SH-SY5Y (cell line): ENCODE results near the gene EML1.
A peak's percentile ranks its signal among the peaks of the same experiment; 100 is the strongest.

Experiments
- GATA2 ChIP-seq: IDR thresholded peaks from 2 replicates; pipeline ENCODE4 v1.6.1; 2011; ENCODE audit warnings: mild to moderate bottlenecking, low read depth, low read length
- GATA3 ChIP-seq: IDR thresholded peaks from 2 replicates; pipeline ENCODE4 v1.6.1; 2011; ENCODE audit warnings: low read depth, mild to moderate bottlenecking, low read length, moderate library complexity

The EML1 gene

GRCh38 chr14:99812892-99813291 is 19.7 kb downstream of the EML1 start:
- TF ChIP-seq GATA2 (no peak), GATA3 (no peak)

GRCh38 chr14:99815696-99816095 is 22.5 kb downstream of the EML1 start:
- no peak for TF ChIP-seq GATA2
- no peak for TF ChIP-seq GATA3

- TF ChIP-seq GATA2, result no peak
- no peak for TF ChIP-seq GATA3
These were observed 23.0 kb downstream of the EML1 start for GRCh38 chr14:99816217-99816616.

DNA sequence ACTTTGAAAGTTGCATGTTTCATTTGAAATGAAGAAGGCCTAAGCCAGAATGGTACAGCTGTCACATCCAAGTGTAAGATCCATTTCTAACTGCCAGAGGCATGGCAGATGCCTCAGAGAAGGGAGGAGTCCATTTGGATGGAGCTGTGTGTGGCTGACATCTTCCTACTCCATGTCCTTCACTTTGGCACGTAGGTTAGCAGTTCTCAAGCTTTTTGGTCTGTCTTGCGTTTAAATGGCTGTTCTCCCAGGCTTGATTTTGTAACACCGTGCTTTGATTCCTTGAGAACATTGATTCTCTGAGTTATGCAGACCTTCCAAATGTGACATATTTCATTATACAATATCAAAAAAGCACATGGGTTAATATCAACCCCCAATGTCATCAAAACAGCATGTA is 23.4 kb downstream of the EML1 start:
- TF ChIP-seq GATA3 (no peak), GATA2 (no peak)

- TF ChIP-seq GATA3, result no peak
- TF ChIP-seq GATA2, result no peak
These were observed 24.1 kb downstream of the EML1 start for GRCh38 chr14:99817331-99817730.

DNA sequence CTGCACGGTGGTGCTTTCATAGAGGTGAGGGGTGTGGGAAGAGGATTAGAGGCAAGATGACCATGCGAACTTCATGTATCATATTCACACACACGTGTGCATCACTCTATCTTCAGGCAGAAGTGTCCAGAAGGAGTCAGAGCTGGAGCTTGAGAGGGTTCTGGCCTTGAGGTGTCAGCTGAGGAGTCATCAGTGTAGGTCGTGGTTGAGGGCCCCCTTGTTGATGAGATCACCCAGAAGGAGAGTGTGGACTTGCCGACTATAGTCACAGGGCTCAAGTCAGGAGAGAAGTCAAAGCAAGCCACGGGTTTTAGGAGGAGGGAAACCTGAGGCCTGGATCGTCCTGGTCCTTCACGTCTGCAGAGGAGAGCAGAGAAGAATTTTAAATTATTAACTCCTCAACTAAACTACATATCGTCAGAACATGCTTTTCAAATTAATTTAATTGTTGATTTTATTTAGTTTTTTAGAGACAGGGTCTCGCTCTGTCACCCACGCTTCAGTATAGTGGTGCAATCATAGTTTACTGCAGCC is 25.4 kb downstream of the EML1 start:
- TF ChIP-seq GATA3, result no peak
- no peak for TF ChIP-seq GATA2

DNA sequence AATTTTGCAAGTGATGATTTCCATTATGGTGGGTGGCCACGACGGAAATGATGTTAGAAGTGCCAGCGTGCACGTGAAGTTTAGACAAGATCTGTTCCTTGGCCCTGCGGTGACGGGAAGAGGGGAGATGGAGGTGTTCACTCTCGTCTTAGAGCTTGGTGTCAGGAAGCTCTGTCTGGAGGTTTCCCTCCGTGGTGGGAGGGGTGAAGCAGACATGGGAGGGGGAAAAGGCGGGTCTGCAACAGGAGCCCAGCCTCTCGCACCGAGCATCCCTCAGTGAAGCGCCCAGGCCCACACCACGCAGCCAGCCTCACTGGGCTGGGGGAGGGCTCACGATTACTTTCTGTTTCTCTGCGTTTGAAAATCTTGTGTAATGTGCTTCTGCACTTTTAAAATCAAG is 26.3 kb downstream of the EML1 start:
- TF ChIP-seq GATA3 (no peak), GATA2 (no peak)

DNA sequence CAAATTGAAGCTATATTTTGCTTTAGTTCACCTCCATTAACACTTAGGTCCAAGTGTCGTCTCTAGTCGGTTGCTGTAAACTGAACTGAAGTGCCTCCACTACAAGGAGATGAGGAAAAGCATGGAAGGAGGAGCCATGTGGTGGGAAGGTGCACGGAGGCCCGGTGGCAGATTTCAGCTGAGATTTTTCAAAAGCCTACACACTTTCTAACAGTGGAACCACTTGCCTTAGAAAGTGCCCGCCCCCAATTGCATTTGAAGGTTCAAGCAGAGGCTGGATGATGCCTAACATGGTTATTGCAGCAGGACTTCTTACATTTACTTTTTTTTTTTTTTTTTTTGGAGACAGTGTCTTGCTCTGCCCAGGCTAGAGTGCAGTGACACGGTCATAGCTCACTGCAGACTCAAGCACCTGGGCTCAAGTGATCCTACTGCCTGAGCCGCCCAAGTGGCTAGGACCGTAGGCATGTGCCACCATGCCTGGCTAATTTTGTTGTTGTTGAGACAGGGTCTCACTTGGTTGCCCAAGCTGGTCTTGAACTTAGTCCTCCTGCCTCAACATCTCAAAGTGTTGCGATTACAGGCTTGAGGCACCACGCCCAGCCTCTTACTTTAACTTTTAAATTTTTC is 27.6 kb downstream of the EML1 start:
- TF ChIP-seq GATA2, result no peak
- TF ChIP-seq GATA3, result no peak

GRCh38 chr14:99821519-99822508 is 28.6 kb downstream of the EML1 start:
- peak; percentile 45; the same call in 1 of the 2 replicates for TF ChIP-seq GATA3
- TF ChIP-seq GATA2, result peak; percentile 68

DNA sequence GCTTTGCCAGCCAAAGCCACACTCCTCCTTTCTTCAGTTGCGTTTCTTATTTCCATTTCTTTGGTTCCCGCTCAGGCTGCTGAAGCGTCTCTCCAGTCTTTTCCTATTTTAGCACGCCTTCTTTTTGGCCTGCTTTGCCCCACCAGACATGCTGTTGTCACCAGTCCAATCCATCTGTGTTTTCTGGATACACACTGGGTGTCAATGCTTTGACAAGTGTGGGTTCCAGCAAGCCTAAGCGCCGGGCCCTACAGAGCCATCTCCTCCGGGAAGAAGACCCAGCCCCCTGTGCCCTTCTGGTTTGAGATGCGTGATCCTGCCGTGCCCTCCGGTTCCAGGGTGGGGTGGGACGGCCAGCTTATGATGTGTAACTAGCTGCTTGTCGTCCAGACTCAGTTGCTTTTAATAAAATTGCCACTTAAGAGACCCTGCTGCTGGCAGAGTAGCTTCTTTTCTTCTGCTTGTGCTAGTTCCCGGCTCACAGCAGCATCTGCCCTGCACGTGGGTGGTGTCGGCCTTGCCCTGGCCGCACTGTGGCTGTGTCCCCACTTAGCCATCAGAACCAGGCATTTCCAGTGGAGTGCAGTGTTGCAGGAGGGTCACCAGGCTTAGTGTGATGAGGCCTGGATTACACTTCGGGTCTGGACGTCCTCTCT is 29.7 kb downstream of the EML1 start:
- TF ChIP-seq GATA2, result no peak
- no peak for TF ChIP-seq GATA3

DNA sequence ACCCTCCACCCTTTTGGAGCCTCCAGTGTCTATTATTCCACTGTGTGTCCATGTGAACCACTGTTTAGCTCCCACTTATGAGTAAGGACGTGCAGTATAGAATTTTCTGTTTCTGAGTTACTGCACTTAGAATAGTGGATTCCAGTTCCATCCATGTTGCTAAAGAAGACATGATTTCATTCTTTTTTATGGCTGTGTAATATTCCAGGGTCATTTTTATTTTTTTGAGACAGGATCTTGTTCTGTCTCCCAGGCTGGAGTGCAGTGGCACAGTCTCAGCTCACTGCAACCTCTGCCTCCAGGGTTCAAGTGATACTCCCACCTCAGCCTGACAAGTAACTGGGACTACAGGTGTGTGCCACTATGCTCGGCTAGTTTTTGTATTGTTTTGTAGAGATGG is 31.6 kb downstream of the EML1 start:
- TF ChIP-seq GATA3 (no peak), GATA2 (no peak)

DNA sequence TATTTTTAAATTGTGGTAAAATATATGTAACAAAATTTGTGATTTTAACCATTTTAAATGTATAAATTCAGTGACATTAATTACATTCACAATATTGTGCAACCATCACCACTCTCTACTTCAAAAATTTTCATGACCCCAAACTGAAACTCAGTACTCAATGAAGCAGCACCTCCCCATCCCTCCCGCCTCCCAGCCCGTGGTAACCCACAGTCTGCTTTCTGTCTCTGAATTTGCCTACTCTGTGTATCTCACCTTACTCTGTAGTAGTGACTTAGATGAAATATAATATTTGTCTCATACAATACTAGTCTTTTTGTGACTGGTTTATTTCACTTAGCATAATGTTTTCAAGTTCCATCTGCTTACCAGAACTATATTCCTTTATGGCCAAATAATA is 36.2 kb downstream of the EML1 start:
- TF ChIP-seq GATA2 (no peak), GATA3 (no peak)

- TF ChIP-seq GATA2 (no peak), GATA3 (no peak)
These were observed 38.1 kb downstream of the EML1 start for GRCh38 chr14:99831303-99831702.
